NCI-H1694 (cell line): ENCODE data around the gene LRP1B.
"Not testable (repeated sequence)": the region's sequence is repeated elsewhere in the genome, so short reads cannot be mapped to it uniquely, and the experiment has no call there.

Experiments used
- DNase-seq: peaks from one replicate; lab custom pipeline; 2025; lab: John Stamatoyannopoulos, UW

The LRP1B gene

DNA sequence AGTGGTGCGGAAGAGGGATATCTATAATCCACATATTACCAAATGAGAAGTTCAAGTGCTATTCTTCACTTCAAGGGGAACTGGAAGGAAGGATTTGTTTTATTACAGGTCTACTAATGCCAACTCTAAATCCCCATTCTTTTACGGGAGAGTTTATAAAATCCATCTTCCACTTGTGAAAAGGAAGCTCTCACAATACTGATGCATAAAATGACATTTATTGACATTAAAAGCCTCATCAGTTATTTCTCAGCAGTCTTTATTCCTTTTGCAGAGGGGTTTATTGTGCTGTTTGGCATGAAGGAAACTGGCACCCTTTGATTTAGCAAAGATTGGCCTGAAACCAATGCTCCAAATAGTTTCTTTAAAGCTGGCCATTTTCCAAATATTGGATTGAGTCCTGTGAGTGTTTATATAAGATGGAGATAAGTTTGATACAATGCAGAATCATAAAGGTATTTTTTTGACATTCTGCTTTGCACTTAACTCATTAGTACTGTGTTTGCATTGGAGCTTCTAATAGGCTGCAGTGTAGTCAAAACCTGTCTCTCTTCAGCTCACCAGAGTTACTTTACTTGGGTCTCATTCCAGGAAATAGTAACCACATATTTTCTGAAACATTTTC lies 26.6 kb downstream of the LRP1B start:
- DNase-seq = no peak

DNA sequence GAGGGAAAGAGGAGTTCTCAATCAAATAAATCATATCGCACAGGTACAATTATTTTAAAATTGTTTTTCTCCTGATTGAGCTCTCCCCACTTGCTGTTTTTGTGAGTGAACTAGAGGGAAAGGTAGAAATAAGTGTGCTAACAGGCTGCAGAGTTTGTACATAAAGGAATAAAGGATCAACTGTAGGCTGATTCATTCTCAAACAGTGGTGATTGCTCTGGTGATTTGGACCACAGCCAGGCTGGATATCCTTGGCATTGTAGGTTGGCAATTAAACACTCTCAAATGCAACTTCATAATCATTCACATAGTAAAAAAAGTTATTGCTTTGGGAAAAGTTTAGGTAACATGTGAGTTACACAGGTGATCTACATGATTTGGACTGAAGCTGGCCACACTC lies 29.8 kb downstream of the LRP1B start:
- DNase-seq = no peak

DNA sequence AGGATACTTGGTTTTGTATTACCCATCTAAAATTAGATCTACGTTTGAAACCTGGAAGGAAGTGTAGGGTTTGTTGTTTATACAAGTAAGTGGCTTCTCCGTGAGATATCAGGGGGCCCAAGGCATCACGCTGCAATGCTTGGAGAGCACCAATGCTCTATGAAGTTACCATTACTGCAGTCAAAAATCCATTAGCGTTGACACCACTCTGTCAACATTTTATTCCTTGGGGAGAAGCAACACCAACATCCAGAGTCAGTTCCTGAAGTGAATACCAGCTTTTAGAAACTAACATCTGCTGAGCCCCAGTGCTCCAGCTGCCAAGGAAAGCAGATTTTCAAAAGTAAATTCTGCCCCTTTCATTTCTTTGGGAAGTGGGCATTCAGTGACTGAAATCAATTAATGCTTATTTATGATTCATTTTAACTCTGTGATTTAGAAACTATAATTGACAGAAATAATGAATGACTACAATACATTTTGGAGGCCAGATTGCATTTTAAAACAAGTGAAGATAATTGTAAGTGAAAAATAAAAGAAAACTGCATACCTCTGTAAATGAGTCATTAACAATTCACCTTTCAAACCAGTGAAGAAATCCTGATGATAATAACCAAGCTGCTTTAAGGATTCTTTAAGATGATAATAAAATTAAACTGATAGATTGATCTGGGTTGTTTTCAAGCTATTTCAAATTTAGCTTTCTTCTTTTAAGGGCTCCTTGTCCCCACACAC lies 30.5 kb downstream of the LRP1B start:
- no peak for DNase-seq

DNA sequence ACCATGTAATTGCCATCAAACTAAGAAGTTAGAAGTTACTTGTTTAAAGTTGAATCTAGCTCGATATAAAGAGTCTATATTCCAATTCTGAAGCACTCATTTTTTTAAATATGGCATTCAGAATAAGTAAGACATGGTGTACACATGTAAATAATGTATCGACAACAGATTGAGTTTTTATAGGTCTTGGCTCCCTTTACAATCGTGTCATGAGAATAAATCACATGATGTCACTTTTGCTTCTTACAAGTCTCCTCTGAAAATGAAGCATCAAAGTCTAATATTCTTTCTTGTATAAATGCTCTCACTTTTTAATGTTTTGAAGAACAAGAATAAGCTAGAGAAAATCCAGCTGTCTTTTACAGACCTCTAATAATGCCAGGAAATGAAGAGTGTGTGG lies 33.1 kb downstream of the LRP1B start:
- no peak for DNase-seq

DNA sequence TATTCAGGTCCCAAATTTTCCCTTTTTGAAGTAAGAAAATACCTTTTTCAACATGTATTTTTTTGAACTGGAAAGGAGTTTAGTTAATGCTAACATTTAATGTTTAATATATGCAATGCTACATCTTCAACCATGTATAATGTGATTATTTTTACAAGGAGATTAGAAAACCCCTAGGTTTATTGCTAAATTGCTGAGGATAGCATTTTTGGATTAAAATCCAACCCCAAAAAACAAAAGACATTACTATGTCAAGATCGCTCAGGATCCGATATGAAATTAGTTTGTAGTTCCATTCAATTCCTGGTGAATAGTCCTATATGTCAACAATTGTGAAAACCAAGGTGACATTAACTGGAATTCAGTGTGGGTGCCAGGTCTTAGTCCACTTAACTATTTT lies 35.2 kb downstream of the LRP1B start:
- no peak for DNase-seq

DNA sequence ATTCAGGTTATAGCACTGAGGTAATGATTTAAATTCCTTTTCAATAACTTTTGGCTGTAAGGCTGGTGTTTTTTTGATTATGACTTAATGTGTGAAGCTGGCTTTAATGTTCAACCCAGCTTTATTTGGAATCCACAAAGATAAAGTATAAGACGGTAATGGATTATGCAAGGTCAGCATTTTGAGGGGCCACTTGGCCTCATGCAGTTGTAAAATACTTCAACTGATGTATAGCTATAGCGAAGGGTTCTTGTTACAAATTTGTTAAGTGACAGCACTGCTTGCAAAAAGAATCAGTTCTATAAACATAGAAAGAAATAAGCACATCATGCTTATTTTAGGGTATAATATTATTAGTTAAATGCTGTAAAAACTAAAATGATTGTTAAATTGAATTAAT lies 36.6 kb downstream of the LRP1B start:
- no peak for DNase-seq

DNA sequence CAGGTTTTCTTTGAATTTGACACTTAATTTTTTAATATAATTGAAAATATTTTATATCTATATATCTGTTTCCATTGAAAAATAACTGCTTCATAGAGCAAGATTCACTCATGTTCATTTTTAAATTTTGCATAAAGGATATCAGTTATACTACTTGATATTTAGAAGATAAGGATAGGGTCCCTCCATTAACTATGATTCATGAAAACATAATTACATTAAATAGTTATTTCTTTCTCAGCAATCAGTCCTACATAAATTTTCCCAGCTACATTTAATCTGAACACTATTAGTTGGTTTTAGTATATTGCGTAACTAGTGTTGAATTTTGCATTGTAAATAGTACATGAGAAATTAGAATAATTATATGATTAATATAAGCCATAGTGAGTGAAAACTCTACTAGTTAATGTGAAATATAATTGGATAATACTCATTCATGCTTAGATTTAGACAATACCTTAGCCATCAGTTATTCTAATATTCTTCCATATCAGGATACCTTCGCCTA lies 42.7 kb downstream of the LRP1B start:
- DNase-seq = no peak

DNA sequence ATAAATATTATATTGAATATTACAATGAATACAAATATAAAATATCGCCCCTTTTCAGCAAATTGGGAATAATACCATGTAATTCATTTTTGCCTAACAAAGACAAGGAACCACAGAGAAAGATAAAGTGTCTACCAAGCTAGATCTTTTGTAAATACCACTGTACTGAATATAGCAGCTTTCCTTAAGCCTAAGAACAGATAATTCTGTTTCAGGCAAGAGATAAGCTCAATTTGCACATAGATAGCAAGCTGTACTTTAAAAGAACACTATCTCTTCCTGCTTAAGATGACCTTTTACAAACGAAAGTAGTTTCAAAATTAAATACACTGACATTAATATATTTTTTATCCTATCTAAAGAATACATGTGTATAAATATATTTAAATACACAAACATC lies 43.2 kb downstream of the LRP1B start:
- not testable (repeated sequence) for DNase-seq

DNA sequence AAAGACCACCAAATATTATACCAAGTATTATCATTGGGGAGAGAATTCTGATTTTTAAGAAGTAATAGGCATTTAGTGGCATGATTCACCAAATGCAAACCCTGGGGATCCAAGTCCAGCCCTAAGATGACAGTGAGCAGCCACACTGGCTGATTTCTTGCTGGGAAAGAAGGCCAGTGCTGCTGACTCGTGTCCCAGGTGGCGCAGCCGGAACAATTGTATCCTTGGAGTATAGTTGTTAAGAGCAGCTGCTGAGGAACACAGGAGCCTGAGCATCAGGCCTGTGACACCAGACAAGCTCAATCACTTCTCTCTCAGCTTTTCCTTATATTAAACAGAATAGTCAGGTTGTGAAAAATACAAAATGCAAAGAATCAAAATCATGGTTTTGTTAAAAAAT lies 48.4 kb downstream of the LRP1B start:
- no peak for DNase-seq

DNA sequence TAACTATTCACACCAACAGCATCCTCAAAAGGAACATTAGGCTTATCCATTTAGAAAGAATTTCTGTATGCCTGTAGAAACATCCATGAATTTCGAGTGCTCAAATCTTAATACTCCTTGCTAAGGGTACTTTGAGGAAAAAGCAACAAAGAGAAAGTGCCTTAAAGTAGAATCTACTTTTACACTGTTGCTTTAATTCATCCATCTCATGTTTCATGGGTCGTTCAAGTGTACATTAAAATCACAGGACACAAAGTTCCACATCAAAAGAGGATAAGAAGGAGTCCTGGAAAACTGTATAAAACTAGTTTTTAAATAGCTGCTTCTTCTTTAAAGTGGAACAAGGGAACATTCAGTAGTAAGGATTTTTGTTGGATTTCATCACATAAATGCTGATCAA lies 54.5 kb downstream of the LRP1B start:
- DNase-seq = no peak

DNA sequence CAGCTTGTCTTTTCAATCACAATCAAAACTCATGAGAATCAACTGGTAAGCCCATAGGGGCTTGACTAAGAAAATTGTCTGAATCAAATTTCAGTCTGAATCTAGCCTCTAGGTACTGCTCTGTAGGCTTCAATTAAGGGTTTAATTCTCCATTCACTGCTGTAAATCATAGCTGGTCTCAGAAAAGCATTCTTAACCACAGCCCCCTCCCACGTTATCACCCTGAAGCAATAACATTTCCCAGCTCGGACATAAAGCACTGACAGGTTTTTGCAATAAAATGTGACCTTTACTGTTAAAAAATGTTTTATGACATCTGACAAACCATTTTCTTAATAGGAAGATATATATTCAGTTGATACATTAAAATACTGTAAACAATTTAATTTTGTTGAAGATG lies 55.0 kb downstream of the LRP1B start:
- no peak for DNase-seq

DNA sequence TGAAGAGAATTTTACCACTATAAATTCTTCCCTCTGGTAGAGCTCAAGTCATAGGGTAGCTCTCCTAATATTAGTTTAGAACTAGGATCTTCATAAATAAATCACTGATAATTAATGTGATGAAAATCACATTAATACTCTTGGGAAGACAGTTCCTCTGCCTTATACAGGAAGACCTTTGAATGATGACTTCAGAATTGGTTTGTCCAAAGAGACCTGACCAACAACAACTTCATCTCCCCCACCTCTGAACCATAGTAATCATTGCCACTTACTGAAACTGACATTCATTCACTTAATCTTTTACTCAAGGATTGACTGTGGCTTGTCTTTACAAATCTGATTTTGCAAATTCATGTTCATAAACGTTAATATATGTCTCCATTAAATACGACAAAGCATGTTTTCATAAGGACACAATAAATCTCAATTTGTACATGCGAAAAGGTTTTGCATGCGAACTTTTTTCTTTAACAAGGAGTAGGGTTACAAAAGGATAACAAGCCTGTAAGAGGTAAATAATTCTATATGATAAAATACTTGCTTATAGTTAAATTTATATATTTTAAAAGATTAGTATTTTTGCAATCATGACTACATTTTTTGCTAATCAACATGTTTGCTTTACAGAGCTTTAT lies 61.4 kb downstream of the LRP1B start:
- DNase-seq = no peak

DNA sequence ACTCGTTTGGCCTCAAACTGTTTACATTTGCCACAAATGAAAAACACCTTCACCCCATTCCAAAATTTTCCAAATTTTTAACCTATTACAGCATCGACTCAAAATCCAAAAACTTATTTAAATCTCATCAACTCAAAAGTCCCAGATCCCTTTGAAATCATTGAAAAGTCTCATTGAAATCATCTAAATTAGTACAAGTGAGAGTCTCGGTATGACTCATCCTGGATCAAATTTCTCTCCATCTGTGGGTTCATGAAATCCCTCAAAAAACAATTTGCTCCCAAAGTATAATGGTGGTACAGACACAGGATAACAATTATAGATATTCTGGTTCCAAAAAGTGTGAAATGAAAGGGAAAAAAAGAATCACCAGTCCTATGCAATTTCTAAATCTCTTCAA lies 65.1 kb downstream of the LRP1B start:
- DNase-seq = no peak

DNA sequence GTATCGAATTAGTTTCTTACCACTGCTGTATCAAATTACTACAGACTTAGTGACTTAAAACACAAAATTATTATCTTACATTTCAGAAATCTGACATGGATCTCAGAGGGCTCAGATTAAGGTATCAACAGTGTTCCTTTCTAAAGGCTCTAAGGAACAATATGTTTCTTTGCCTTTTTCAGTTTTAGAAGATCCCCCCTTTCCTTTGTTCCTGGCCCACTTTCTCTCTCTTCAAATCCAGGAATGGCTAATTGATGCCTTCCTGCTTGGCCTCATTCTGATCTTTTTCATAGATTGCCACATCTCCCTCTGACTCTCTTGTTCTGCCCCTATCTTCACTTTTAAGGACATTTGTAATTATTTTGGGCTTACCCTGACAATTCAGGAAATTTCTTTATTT lies 65.7 kb downstream of the LRP1B start:
- DNase-seq = no peak

DNA sequence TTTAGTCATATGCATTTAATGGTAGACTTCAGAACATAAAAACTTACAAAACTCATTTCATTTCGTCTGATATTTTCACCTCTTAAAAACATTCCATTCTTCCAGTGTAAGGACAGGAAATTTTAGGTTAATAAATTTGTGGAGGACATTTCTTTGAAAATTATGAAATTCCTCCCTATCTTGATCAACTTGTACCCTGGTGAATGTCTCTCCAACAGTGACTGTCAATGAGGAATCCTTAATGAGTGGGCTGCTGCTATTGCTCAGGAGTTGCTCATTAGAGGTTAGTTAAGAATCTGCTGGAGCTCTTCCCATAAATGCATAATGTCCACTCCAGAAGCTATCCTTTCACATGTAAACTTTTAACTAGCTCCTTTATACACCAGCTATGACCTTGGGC lies 69.1 kb downstream of the LRP1B start:
- DNase-seq = no peak

DNA sequence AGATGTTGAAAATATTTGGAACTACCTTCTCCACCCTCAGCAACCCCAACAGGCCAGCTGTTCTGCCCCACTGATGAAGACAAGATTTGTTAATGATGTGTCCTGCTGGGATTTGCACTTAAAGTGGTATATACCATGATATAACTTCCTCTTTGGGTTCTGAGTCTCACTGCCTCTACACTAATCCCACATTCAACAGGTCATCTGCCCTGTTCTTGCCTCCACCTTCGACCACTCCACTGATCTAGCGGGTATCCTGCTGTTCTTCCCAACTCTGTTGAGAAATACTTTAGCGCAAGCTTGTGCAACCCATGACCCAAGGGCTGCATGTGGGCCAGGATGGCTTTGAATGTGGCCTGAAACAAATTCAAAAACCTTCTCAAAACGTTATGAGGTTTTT lies 72.7 kb downstream of the LRP1B start:
- no peak for DNase-seq

DNA sequence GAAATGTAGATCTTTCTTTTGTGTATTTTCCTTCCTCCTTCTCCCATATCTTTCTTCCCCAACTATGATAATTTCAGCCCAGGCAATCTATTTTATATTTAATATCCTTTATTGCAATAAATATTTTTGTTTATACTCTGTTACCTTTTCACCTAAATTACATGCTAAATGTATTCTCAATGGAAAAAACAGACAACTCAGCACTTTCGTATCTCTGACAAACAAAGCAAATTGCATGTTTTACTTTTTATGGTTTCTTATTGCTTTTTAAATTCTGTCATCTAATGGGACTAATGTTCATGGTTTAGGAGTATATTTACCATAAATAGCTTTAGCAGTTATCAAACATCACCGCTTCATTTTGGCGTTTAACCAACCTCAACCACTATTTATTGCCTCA lies 74.0 kb downstream of the LRP1B start:
- no peak for DNase-seq

DNA sequence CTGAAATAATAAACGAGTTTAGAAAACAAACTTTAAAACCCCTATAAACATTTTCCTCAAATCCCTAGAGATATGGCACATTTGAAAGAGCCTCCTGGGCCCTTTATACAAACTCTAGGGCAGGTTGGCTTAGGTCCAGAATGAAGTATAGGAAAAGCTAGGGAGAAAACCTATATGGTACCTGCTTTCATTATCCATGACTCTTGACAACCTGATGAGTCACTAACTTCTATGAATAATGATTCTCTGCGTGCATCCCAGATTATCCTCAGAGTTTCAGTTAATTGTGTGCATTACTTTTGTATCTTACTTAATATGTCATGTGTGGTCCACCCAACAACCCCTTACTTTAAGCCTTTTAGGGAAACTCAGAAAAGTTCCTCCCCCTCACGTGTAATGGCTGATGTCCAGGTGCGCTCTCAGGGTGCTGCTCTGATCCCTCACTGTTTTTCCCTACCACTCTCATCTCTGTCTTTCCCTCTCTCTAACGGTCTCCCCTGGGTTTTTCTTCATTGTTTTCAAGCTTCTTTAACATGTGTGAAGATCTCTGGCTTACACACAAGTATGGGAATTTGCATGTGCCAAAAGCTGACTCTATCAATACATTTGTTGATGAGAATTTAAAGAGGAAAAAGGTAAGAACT lies 78.5 kb downstream of the LRP1B start:
- no peak for DNase-seq

DNA sequence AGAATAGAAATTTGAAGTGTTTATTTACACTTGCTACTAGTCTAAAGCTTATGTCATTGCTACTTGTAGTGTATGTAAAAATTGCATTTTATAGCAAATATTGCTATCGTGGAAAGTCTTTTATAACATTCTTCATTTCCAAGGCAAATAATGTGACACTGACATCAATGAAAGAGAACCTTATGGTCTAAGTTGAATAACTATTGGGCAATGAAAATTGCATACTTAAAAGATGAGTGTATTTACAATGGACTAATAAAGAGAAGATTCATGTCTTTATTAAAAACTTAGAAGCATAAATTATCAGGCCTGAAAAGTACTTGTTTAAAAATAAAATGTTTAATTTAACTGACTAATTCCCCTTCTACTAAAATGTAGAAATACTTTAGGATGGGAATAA lies 82.2 kb downstream of the LRP1B start:
- DNase-seq = no peak

DNA sequence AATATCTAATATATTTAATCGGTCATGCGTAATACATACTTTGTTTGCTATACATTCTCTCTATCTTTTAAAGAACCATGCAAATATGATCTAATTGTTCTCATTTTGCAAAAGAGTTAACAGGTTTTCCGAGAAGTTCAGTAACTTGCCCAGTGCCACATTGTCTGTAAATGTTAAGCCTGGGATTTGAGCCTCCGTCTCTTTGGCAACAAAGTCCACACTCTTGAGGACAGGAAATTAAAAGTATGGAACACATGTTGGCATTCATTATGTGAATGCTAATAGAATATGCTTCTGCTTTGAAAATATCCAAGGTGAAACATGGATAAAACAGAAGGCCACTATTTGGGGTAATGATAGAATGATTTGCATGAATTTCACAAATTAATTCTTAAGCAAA lies 85.2 kb downstream of the LRP1B start:
- no peak for DNase-seq

DNA sequence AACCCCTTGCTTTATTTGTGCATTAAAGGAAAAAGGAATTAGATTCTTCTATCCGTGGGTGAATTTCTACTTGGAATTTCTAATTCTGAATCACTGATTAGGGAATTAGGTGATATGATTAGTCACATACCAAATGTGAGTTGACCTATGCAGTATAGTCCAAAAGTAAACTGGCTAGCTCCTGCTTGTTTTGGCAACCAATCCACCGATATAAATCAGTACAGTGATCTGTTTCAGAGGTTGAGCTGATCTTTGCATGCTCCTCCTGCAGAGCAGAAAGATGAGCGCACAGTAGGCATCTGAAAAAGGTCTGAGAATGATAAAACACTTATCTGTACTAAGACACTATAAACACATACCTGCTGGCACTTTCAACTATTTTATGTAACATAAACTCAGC lies 86.6 kb downstream of the LRP1B start:
- no peak for DNase-seq

DNA sequence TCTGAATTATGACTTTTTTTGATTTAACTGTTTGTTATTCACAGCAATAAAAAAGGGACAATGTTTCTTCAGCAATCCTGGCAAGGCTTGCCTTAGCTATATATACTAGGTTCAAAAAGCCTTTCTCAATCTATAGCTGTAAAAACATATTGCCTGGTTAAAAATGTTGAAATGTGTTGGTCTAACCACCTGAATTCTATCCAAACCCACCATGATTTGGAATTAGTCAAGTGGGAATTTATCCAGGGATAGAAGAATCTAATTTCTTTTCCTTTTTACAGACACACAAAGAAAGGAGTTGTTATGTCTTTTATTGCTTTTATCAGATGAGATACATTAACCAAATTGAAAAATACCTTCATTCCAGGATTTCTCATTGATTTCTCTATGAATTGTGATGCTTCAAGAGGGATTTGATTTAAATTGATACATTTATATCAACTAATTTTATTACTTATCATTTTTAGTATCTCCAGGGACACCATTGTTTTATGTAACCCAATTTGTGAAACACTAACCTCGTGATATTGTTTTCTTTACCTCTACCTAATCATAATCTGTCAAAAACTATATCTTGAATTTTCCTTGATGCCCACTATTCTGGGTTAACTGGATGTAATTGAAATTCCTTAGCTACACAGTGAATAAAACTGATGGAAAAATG lies 88.1 kb downstream of the LRP1B start:
- no peak for DNase-seq
